HepG2 (cell line): Measurements from ENCODE around the gene MAPK13. TPM values are rescaled to one million over a fixed set of nuclear protein-coding genes. Genes with fewer than 3 reads are reported as not detected.

Experiments
- ATAC-seq: fragments of 200-7000 bp; cut with Tn5 transposase; 3 replicates; pipeline ENCODE4 v1.9.1; 2020; ENCODE audit warnings: mild to moderate bottlenecking, moderate library complexity
- BruUV-seq: library from RNA; stranded (reverse); fragments of 400-500 nt; replicated peaks from 2 replicates; lab custom pipeline; 2021; lab: Mats Ljungman, UMichigan
- CTCF ChIA-PET: fragments of 300-600 bp; formaldehyde crosslinking; extraction: SDS; loops from one replicate; lab custom pipeline; 2021; ENCODE audit warnings: low total read pairs, inconsistent platforms, low intra/inter-chr PET ratio; lab: Yijun Ruan, JAX
- POLR2A ChIA-PET: fragments of 350-600 bp; sonication (Branson Sonifier 250); formaldehyde crosslinking; loops from one replicate; lab custom pipeline; 2020; ENCODE audit warnings: antibody characterized with exemption, inconsistent platforms; lab: Yijun Ruan, JAX
- DNase-seq: peaks from one replicate; pipeline ENCODE4 v3.0.0-alpha.2; 2015; ENCODE audit warnings: low spot score
- FAIRE-seq: peaks from 3 replicates; lab custom pipeline; 2011; peaks lifted over from hg19 to GRCh38; lab: Jason Lieb, UNC
- H2AFZ ChIP-seq: one replicate; pipeline ENCODE4 v1.6.1; 2011; ENCODE audit warnings: low read length, inconsistent platforms
- H3K27ac ChIP-seq: fragments of 300-600 bp; 3 replicates; pipeline ENCODE4 v1.8.0; 2011; ENCODE audit warnings: mixed run types, mild to moderate bottlenecking, mixed read lengths, low read length, inconsistent platforms; ENCODE audit not compliant: insufficient read depth; ENCODE audit errors: extremely low read length
- H3K27me3 ChIP-seq, 2 experiments: fragments of 200-600 bp in 1 of 2; 2 replicates in 1 of 2; 3 replicates in 1 of 2; pipeline versions ENCODE4 v1.6.0 to v1.8.0; 2011; ENCODE audit warnings: low read length in 2 of 2, mild to moderate bottlenecking in 2 of 2, moderate library complexity in 2 of 2, inconsistent platforms in 1 of 2; ENCODE audit not compliant: insufficient read depth in 2 of 2, control insufficient read depth in 1 of 2
- H3K36me3 ChIP-seq, 2 experiments: fragments of 200-600 bp in 1 of 2; replicated peaks in 1 of 2; 2 replicates in 1 of 2; 3 replicates in 1 of 2; pipeline versions ENCODE4 v1.5.1 to v1.8.0; 2011; ENCODE audit warnings: low read length in 2 of 2, inconsistent platforms in 1 of 2; ENCODE audit not compliant: insufficient read depth in 2 of 2, control insufficient read depth in 1 of 2
- H3K4me1 ChIP-seq: 2 replicates; pipeline ENCODE4 v1.5.1; 2012; ENCODE audit warnings: low read length, inconsistent platforms; ENCODE audit not compliant: insufficient read depth
- H3K4me2 ChIP-seq: 2 replicates; pipeline ENCODE4 v1.6.0; 2011; ENCODE audit warnings: low read depth, low read length, inconsistent platforms
- H3K4me3 ChIP-seq, 3 experiments: fragments of 200-600 bp in 1 of 3; sonication (generic), shearing (Covaris generic) in 1 of 3; replicated peaks in 1 of 3; 2 replicates each; pipeline ENCODE4 v1.5.1; 2011 to 2016; ENCODE audit warnings: low read length in 3 of 3, inconsistent platforms in 2 of 3, low read depth in 2 of 3, mild to moderate bottlenecking in 2 of 3, control low read depth in 1 of 3, mixed read lengths in 1 of 3; ENCODE audit not compliant: insufficient read depth in 1 of 3
- H3K79me2 ChIP-seq: one replicate; pipeline ENCODE4 v1.6.1; 2011; ENCODE audit warnings: low read length, inconsistent platforms; ENCODE audit not compliant: insufficient read depth
- H3K9ac ChIP-seq: 2 replicates; pipeline ENCODE4 v1.6.0; 2011; ENCODE audit warnings: mild to moderate bottlenecking, low read depth, low read length, inconsistent platforms; ENCODE audit not compliant: insufficient read depth
- H3K9me3 ChIP-seq: 2 replicates; pipeline ENCODE4 v1.5.1; 2012; ENCODE audit warnings: mild to moderate bottlenecking, low read length
- H4K20me1 ChIP-seq: 2 replicates; pipeline ENCODE4 v1.6.0; 2011; ENCODE audit warnings: inconsistent platforms, mild to moderate bottlenecking, low read length, moderate library complexity; ENCODE audit not compliant: insufficient read depth
- ARNT2 ChIP-seq: sonication (generic); formaldehyde crosslinking; IDR thresholded peaks from 2 replicates; pipeline ENCODE4 v1.8.0; 2022; ENCODE audit warnings: mild to moderate bottlenecking, low read depth, missing genetic modification reagents, moderate library complexity
- CHD2 ChIP-seq: IDR thresholded peaks from 2 replicates; pipeline ENCODE4 v1.6.1; 2011; ENCODE audit warnings: low read depth, low read length, improper control_type of control experiment
- ELF3 ChIP-seq: IDR thresholded peaks from 2 replicates; pipeline ENCODE4 v1.6.1; 2016; ENCODE audit warnings: missing genetic modification reagents, missing compliant biosample characterization
- FOXK2 ChIP-seq: fragments of 450-650 bp; IDR thresholded peaks from 2 replicates; pipeline ENCODE4 v1.6.1; 2016
- GLI4 ChIP-seq: sonication (generic); formaldehyde crosslinking; IDR thresholded peaks from 2 replicates; pipeline ENCODE4 v1.5.1; 2020; ENCODE audit warnings: missing genetic modification reagents, mild to moderate bottlenecking, moderate library complexity, borderline replicate concordance
- HDAC2 ChIP-seq: sonication (generic); formaldehyde crosslinking; IDR thresholded peaks from 2 replicates; pipeline ENCODE4 v1.4.0; 2020; ENCODE audit warnings: missing genetic modification reagents
- SP2 ChIP-seq: sonication (generic); formaldehyde crosslinking; IDR thresholded peaks from 2 replicates; pipeline ENCODE4 v1.5.1; 2020; ENCODE audit warnings: mild to moderate bottlenecking, missing genetic modification reagents
- TEAD2 ChIP-seq: sonication (generic); formaldehyde crosslinking; IDR thresholded peaks from 2 replicates; pipeline ENCODE4 v1.9.0; 2021; ENCODE audit warnings: missing genetic modification reagents
- ZNF564 ChIP-seq: sonication (generic); formaldehyde crosslinking; IDR thresholded peaks from 2 replicates; pipeline ENCODE4 v1.8.1; 2023; ENCODE audit warnings: mild to moderate bottlenecking, missing genetic modification reagents
- ZNF577 ChIP-seq: sonication (generic); formaldehyde crosslinking; IDR thresholded peaks from 2 replicates; pipeline ENCODE4 v1.4.0; 2020; ENCODE audit warnings: mild to moderate bottlenecking, low read depth, missing genetic modification reagents, borderline replicate concordance
- ZNF615 ChIP-seq: sonication (generic); formaldehyde crosslinking; IDR thresholded peaks from 2 replicates; pipeline ENCODE4 v1.5.0; 2020; ENCODE audit warnings: mild to moderate bottlenecking, missing genetic modification reagents, borderline replicate concordance
- ZNF790 ChIP-seq: sonication (generic); formaldehyde crosslinking; IDR thresholded peaks from 2 replicates; pipeline ENCODE4 v1.8.0; 2022; ENCODE audit warnings: missing genetic modification reagents, mild to moderate bottlenecking, borderline replicate concordance
- ZNF83 ChIP-seq: sonication (generic); formaldehyde crosslinking; IDR thresholded peaks from 2 replicates; pipeline ENCODE4 v1.4.0; 2020; ENCODE audit warnings: missing genetic modification reagents, mild to moderate bottlenecking, borderline replicate concordance
- in situ Hi-C: cut with HindIII; loops from 2 replicates; pipeline ENCODE4 v1.10.0; 2017; ENCODE audit warnings: low pct_unique_long_range_greater_than_20kb; ENCODE audit not compliant: extremely low pct_ligation_motif_present
- intact Hi-C: fragments of 100-400 bp; cut with micrococcal nuclease; formaldehyde crosslinking; loops from one replicate; pipeline ENCODE4 v1.10.0; 2022; ENCODE audit not compliant: unreplicated experiment
- polyA plus RNA-seq, 8 experiments: library from polyadenylated mRNA; depleted of rRNA in 3 of 8; stranded (reverse) in 7 of 8; unstranded in 1 of 8; fragments of >200 nt; fragmentation: Illumina TruSeq in 4 of 8; extraction: Trizol in 4 of 8; gene quantifications; 2 replicates each; pipeline versions ENCODE4 v1.2.1 to v1.2.3, GENCODE V29; 2011 to 2016; ENCODE audit warnings: low read depth in 4 of 8, missing spikeins in 1 of 8, mixed read lengths in 1 of 8; ENCODE audit not compliant: insufficient read depth in 1 of 8
- total RNA-seq, 5 experiments: library from RNA; depleted of rRNA; stranded (reverse); fragments of >200 nt; fragmentation: Illumina TruSeq; extraction: Trizol; gene quantifications; 2 replicates each; pipeline ENCODE4 v1.2.3, GENCODE V29; 2016; ENCODE audit warnings: low read depth in 1 of 5
- TF ChIP-seq, protein P1 (sequence below): IDR thresholded peaks from 2 replicates; pipeline ENCODE4 v1.6.1; 2016; ENCODE audit warnings: control low read depth
- TF ChIP-seq, protein P2 (sequence below): sonication (generic); formaldehyde crosslinking; IDR thresholded peaks from 2 replicates; pipeline ENCODE4 v1.4.0; 2020; ENCODE audit warnings: mild to moderate bottlenecking, missing genetic modification reagents, borderline replicate concordance

Gene MAPK13
- total and polyA plus RNA-seq, 2 of the 13 experiments (the other 11 are each of a cell fraction or from before 2014, with no cell fraction given) = 12.7 to 43.4 TPM

DNA sequence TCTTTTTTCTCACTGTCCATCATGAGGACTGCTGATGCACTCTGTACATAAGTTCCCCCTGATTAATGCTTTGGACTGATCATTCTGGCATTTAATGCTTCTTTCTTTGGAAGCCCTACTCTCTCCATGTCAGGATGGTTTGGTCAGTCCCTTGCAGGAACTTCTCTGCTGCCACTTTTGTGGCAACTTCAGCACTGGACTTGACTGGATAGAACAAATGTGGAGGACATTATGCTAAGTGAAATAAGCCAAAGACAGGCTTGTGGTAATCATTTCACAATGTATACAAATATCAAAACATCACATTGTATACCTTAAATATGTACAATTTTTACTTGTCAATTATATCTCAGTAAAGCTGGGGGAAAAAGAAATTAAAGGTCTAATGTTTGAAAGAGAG lies 54.0 kb downstream of the MAPK13 start:
- FAIRE-seq (no peak), DNase-seq (no peak), ATAC-seq (no peak)
- peaks cover 7% of the 10 kb centered on the region; the same call in 1 of the 2 replicates for H3K4me1 ChIP-seq
- H3K4me3 ChIP-seq = no peak overlapping the region
- POLR2A ChIA-PET = no interaction called here
- H3K36me3 ChIP-seq = no peaks in the 10 kb centered on the region
- H2AFZ ChIP-seq = no peak overlapping the region
- in situ Hi-C loops (no loop called here), intact Hi-C loops (no loop called here)
- H3K79me2 ChIP-seq = no peaks in the 10 kb centered on the region
- H3K27ac ChIP-seq = no peak overlapping the region
- no peak overlapping the region for H3K4me2 ChIP-seq
- peaks cover 5% of the 10 kb centered on the region; the same call in 1 of the 2 replicates for H3K9me3 ChIP-seq
- H3K27me3 ChIP-seq = no peaks in the 10 kb centered on the region
- no peaks in the 10 kb centered on the region for H4K20me1 ChIP-seq
- TF ChIP-seq TEAD2 (CRISPR knock-in tag) (no peak), ZNF615 (CRISPR knock-in tag) (no peak), ZNF564 (no peak), HDAC2 (no peak), SP2 (no peak), ARNT2 (no peak), ELF3 (CRISPR knock-in tag) (no peak), ZNF790 (CRISPR knock-in tag) (no peak), ZNF577 (no peak), GLI4 (no peak), ZNF83 (CRISPR knock-in tag) (no peak), FOXK2 (no peak), CHD2 (no peak)
- TF ChIP-seq, protein P1, sequence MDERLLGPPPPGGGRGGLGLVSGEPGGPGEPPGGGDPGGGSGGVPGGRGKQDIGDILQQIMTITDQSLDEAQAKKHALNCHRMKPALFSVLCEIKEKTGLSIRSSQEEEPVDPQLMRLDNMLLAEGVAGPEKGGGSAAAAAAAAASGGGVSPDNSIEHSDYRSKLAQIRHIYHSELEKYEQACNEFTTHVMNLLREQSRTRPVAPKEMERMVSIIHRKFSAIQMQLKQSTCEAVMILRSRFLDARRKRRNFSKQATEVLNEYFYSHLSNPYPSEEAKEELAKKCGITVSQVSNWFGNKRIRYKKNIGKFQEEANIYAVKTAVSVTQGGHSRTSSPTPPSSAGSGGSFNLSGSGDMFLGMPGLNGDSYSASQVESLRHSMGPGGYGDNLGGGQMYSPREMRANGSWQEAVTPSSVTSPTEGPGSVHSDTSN (CRISPR knock-in tag) = no peak
- TF ChIP-seq, protein P2, sequence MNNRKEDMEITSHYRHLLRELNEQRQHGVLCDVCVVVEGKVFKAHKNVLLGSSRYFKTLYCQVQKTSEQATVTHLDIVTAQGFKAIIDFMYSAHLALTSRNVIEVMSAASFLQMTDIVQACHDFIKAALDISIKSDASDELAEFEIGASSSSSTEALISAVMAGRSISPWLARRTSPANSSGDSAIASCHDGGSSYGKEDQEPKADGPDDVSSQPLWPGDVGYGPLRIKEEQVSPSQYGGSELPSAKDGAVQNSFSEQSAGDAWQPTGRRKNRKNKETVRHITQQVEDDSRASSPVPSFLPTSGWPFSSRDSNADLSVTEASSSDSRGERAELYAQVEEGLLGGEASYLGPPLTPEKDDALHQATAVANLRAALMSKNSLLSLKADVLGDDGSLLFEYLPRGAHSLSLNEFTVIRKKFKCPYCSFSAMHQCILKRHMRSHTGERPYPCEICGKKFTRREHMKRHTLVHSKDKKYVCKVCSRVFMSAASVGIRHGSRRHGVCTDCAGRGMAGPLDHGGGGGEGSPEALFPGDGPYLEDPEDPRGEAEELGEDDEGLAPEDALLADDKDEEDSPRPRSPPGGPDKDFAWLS (CRISPR knock-in tag) = no peak
- no TSS peak for BruUV-seq
- CTCF ChIA-PET = no interaction called here
- no peak overlapping the region for H3K9ac ChIP-seq
